Neuronal stem cell (in vitro differentiated cells): ENCODE data around the gene MACIR.

Source experiments
- DNase-seq: peaks from one replicate; pipeline ENCODE4 v3.0.0-alpha.2; 2013; ENCODE audit warnings: low spot score
- H2AFZ ChIP-seq: one replicate; pipeline ENCODE4 v1.6.1; 2013; ENCODE audit warnings: mild to moderate bottlenecking, low read length, inconsistent platforms
- H2AK5ac ChIP-seq: 2 replicates; pipeline ENCODE4 v1.6.1; 2013; ENCODE audit warnings: low read depth, mild to moderate bottlenecking, inconsistent platforms, low read length, moderate library complexity, mixed read lengths
- H2BK120ac ChIP-seq: 2 replicates; pipeline ENCODE4 v1.6.1; 2013; ENCODE audit warnings: low read depth, mild to moderate bottlenecking, inconsistent platforms, low read length, moderate library complexity, mixed read lengths
- H2BK12ac ChIP-seq: one replicate; pipeline ENCODE4 v1.6.1; 2013; ENCODE audit warnings: low read length, inconsistent platforms
- H2BK15ac ChIP-seq: 2 replicates; pipeline ENCODE4 v1.6.1; 2013; ENCODE audit warnings: mild to moderate bottlenecking, low read length, inconsistent platforms, mixed read lengths
- H2BK5ac ChIP-seq: one replicate; pipeline ENCODE4 v1.6.1; 2013; ENCODE audit warnings: inconsistent platforms, mild to moderate bottlenecking, low read length, moderate library complexity
- H3K14ac ChIP-seq: one replicate; pipeline ENCODE4 v1.6.1; 2013; ENCODE audit warnings: low read length, inconsistent platforms
- H3K18ac ChIP-seq: 2 replicates; pipeline ENCODE4 v1.6.1; 2013; ENCODE audit warnings: low read length, inconsistent platforms
- H3K23ac ChIP-seq: 2 replicates; pipeline ENCODE4 v1.6.1; 2013; ENCODE audit warnings: low read depth, mild to moderate bottlenecking, mixed read lengths, low read length, inconsistent platforms; ENCODE audit not compliant: poor library complexity
- H3K27ac ChIP-seq: replicated peaks from 3 replicates; pipeline ENCODE4 v1.5.1; 2013; ENCODE audit warnings: low read length, inconsistent platforms
- H3K27me3 ChIP-seq, 3 experiments: 2 replicates each; pipeline ENCODE4 v1.6.1; 2013; ENCODE audit warnings: low read length in 3 of 3, mild to moderate bottlenecking in 2 of 3, inconsistent platforms in 1 of 3, low read depth in 1 of 3, mixed read lengths in 1 of 3, moderate library complexity in 1 of 3; ENCODE audit not compliant: control insufficient read depth in 3 of 3, insufficient read depth in 3 of 3
- H3K36me3 ChIP-seq, 2 donors: replicated peaks in 1 of 2; 2 replicates each; pipeline ENCODE4 v1.6.1; 2013; ENCODE audit warnings: low read length in 2 of 2; ENCODE audit not compliant: control insufficient read depth in 2 of 2, insufficient read depth in 2 of 2
- H3K4ac ChIP-seq: 2 replicates; pipeline ENCODE4 v1.6.1; 2013; ENCODE audit warnings: inconsistent platforms, mild to moderate bottlenecking, low read length, moderate library complexity
- H3K4me1 ChIP-seq, 2 donors: 1 replicate in 1 of 2; 2 replicates in 1 of 2; pipeline ENCODE4 v1.6.1; 2013; ENCODE audit warnings: low read length in 2 of 2, low read depth in 1 of 2; ENCODE audit not compliant: control insufficient read depth in 2 of 2, insufficient read depth in 1 of 2
- H3K4me2 ChIP-seq: one replicate; pipeline ENCODE4 v1.6.1; 2013; ENCODE audit warnings: mild to moderate bottlenecking, low read length, inconsistent platforms; ENCODE audit not compliant: insufficient read depth, poor library complexity, severe bottlenecking
- H3K4me3 ChIP-seq, 2 donors: 2 replicates each; pipeline ENCODE4 v1.5.1; 2013; ENCODE audit warnings: low read length in 2 of 2, mild to moderate bottlenecking in 2 of 2, inconsistent platforms in 1 of 2, moderate library complexity in 1 of 2
- H3K79me1 ChIP-seq: one replicate; pipeline ENCODE4 v1.6.1; 2013; ENCODE audit warnings: low read depth, mild to moderate bottlenecking, inconsistent platforms, low read length, moderate library complexity
- H3K9ac ChIP-seq: one replicate; pipeline ENCODE4 v1.6.1; 2013; ENCODE audit warnings: mild to moderate bottlenecking, low read depth, low read length, inconsistent platforms; ENCODE audit not compliant: poor library complexity
- H3K9me3 ChIP-seq, 2 donors: replicated peaks in 1 of 2; 2 replicates each; pipeline versions ENCODE3 to v1.6.1; 2013; ENCODE audit warnings: low read length in 2 of 2, mild to moderate bottlenecking in 2 of 2, inconsistent platforms in 1 of 2, low read depth in 1 of 2, mixed read lengths in 1 of 2, moderate library complexity in 1 of 2; ENCODE audit not compliant: control insufficient read depth in 2 of 2, insufficient read depth in 1 of 2
- H4K8ac ChIP-seq: one replicate; pipeline ENCODE4 v1.6.1; 2013; ENCODE audit warnings: low read depth, mild to moderate bottlenecking, inconsistent platforms, low read length, moderate library complexity
- H4K91ac ChIP-seq: one replicate; pipeline ENCODE4 v1.6.1; 2013; ENCODE audit warnings: low read length, low read depth, mild to moderate bottlenecking, inconsistent platforms; ENCODE audit not compliant: poor library complexity
- WGBS, 2 donors: extraction: QIAGEN DNeasy Blood & Tissue Kit; methylation state at CpG; one replicate each; pipeline ENCODE4 v1.1.7; 2013; ENCODE audit warnings: missing lambda C conversion rate in 2 of 2, mixed read lengths in 1 of 2; ENCODE audit not compliant: insufficient read length in 2 of 2, insufficient replicate concordance in 1 of 2; ENCODE audit errors: extremely low coverage in 2 of 2; 5-methylcytosine and 5-hydroxymethylcytosine counted together

MACIR gene

DNA sequence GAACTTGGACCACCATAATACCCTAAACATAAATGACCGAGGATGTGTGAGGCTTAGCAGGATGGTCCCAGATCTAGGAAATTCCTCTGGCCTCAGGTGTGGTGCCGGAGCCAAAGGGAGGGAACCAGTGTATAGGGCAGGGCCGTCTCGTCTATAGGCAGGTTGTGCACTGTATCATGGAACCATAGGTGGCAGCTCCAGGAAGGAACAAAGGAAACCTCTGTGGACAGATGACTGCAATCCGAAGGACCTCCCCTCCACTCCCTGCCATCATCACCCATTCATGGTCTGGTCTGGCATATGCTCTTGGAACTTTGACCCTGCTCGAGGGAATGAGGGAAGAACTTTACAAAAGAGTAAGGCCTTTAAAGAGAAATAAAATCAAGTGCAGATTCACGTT, 2.9 kb upstream of the MACIR start:
- Histone ChIP-seq H2AFZ (no peak overlapping the region), H4K91ac (no peak overlapping the region), H3K4me3 (no peak overlapping the region), H3K9me3 (no peaks in the 10 kb centered on the region), H3K27me3 (no peaks in the 10 kb centered on the region), H3K4ac (no peak overlapping the region), H3K9ac (no peak overlapping the region), H3K79me1 (peaks cover 6% of the 10 kb centered on the region), H3K4me2 (no peak overlapping the region), H4K8ac (no peak overlapping the region), H3K18ac (no peak overlapping the region), H2BK12ac (no peak overlapping the region), H2BK15ac (no peak overlapping the region), H3K27ac (no peak overlapping the region), H2BK5ac (no peak overlapping the region), H3K36me3 (no peaks in the 10 kb centered on the region), H3K23ac (no peak overlapping the region), H2BK120ac (no peak overlapping the region), H3K14ac (no peak overlapping the region), H3K4me1 (peaks cover under 1 to 2% of the 10 kb centered on the region in 2 donors), H2AK5ac (no peak overlapping the region)
- WGBS, 2 donors: no CpG with 5 or more reads among the region's 7 CpGs
- no peak for DNase-seq

DNA sequence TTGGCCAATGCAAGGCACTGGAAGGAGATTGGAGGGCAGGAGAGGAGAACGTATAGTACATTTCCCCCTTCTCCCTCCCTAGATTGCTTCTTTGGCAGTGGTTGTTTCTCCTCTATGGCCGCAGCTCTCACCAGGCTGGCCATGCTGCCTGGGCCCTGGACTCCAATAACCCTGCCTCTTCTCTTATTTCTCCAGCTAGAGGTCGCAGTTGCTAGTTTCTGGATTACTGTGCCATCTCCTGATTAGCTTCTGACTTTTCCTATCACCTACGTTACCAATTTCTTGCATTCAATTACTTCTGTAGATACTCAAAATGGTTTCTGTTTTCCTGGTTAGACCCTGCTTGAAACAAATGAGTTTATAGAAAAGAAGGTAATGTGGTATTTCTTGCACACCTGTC, 2.4 kb upstream of the MACIR start:
- no peak overlapping the region for H3K4me3 ChIP-seq
- H2BK5ac ChIP-seq: no peak overlapping the region
- H2BK120ac ChIP-seq: no peak overlapping the region
- H3K4me2 ChIP-seq: no peak overlapping the region
- H3K14ac ChIP-seq: no peak overlapping the region
- H3K27me3 ChIP-seq: no peaks in the 10 kb centered on the region
- H3K9me3 ChIP-seq: no peaks in the 10 kb centered on the region
- no peak overlapping the region for H4K8ac ChIP-seq
- no peak overlapping the region for H2BK15ac ChIP-seq
- H2BK12ac ChIP-seq: no peak overlapping the region
- no peak overlapping the region for H2AK5ac ChIP-seq
- WGBS, 2 donors: no CpG with 5 or more reads among the region's 4 CpGs
- H3K9ac ChIP-seq: no peak overlapping the region
- H3K18ac ChIP-seq: peak overlapping the region; percentile 25
- no peak overlapping the region for H3K27ac ChIP-seq
- no peak overlapping the region for H2AFZ ChIP-seq
- H3K79me1 ChIP-seq: peaks cover 6% of the 10 kb centered on the region
- DNase-seq: no peak
- no peak overlapping the region for H3K4ac ChIP-seq
- H3K23ac ChIP-seq: no peak overlapping the region
- H3K36me3 ChIP-seq: no peaks in the 10 kb centered on the region
- H4K91ac ChIP-seq: no peak overlapping the region
- H3K4me1 ChIP-seq: peaks cover 2 to 5% of the 10 kb centered on the region in 2 donors

GRCh38 chr5:103258957-103259704, 568 bp downstream of the MACIR start:
- peak overlapping the region; percentile 93 for H3K27ac ChIP-seq
- H2AK5ac ChIP-seq: peak overlapping the region; percentile 56
- H4K8ac ChIP-seq: no peak overlapping the region
- H2AFZ ChIP-seq: peak overlapping the region; percentile 95
- peak overlapping the region; percentile 94 for H2BK12ac ChIP-seq
- peaks cover 6% of the 10 kb centered on the region for H3K79me1 ChIP-seq
- peak overlapping the region; percentile 93 for H3K9ac ChIP-seq
- peak overlapping the region; percentile 96 for H3K23ac ChIP-seq
- peak overlapping the region; percentile 70 for H2BK5ac ChIP-seq
- peak; percentile 53 for DNase-seq
- H3K14ac ChIP-seq: peak overlapping the region; percentile 89
- peak overlapping the region; percentile 84 to 100 for H3K4me3 ChIP-seq
- H2BK15ac ChIP-seq: peak overlapping the region; percentile 9
- no peaks in the 10 kb centered on the region for H3K27me3 ChIP-seq
- peak overlapping the region; percentile 98 for H3K18ac ChIP-seq
- peak overlapping the region; percentile 83 for H3K4me2 ChIP-seq
- no peak overlapping the region for H4K91ac ChIP-seq
- H3K4me1 ChIP-seq: peaks cover 2 to 11% of the 10 kb centered on the region in 2 donors
- peak overlapping the region; percentile 93 for H2BK120ac ChIP-seq
- no peak overlapping the region for H3K4ac ChIP-seq
- no CpG with 5 or more reads among the region's 91 CpGs for WGBS, 2 donors
- no peaks in the 10 kb centered on the region for H3K9me3 ChIP-seq
- H3K36me3 ChIP-seq: peaks cover 0 to 2% of the 10 kb centered on the region in 2 donors

DNA sequence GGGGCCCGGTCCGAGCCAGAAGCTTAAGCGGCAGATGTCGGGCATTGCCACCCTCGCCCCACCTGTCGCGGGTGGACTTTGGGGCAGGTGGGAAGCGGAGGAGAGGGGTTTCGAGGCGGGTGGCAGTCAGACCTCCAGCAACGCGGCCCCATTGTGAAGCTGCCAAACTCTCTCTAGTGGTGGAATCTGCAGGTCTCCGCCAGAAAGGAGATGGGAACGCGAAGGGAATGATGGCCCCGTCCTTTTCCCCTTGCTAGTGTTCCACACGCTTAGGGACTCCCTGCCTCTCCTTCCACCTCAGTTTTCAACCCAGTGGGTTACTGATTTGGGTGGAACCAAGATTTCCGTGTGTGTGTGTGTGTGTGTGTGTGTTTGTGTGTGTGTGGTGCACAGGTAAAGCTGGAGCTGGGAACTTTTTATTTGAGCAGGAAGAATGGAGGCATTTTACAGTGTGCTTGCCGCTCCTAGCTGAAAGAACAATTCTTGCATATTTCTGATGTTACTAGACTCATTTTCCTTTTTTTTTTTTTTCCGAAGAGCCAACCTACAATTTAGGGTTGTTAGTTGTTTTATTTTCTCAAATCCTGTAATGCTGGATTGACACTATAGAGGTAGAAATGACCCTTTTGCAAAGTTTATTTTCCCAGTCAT, 1.3 kb downstream of the MACIR start:
- peaks cover 2 to 11% of the 10 kb centered on the region in 2 donors for H3K4me1 ChIP-seq
- H3K23ac ChIP-seq: peak overlapping the region; percentile 96
- peak overlapping the region; percentile 89 for H3K14ac ChIP-seq
- peak overlapping the region; percentile 98 for H3K18ac ChIP-seq
- H2BK12ac ChIP-seq: no peak overlapping the region
- H3K4ac ChIP-seq: no peak overlapping the region
- peak overlapping the region; percentile 70 for H2BK5ac ChIP-seq
- no peak overlapping the region for H2BK15ac ChIP-seq
- H2AFZ ChIP-seq: peak overlapping the region; percentile 95
- peaks cover 6% of the 10 kb centered on the region for H3K79me1 ChIP-seq
- peaks cover 0 to 3% of the 10 kb centered on the region in 2 donors for H3K36me3 ChIP-seq
- no peak overlapping the region for H2BK120ac ChIP-seq
- WGBS, 2 donors: no CpG with 5 or more reads among the region's 20 CpGs
- no peak overlapping the region for H4K8ac ChIP-seq
- no peak for DNase-seq
- peak overlapping the region; percentile 56 for H2AK5ac ChIP-seq
- H3K9ac ChIP-seq: peak overlapping the region; percentile 93
- H3K27me3 ChIP-seq: no peaks in the 10 kb centered on the region
- H3K4me2 ChIP-seq: peak overlapping the region; percentile 83
- H3K27ac ChIP-seq: no peak overlapping the region
- no peaks in the 10 kb centered on the region for H3K9me3 ChIP-seq
- peak overlapping the region; percentile 84 to 100 for H3K4me3 ChIP-seq
- H4K91ac ChIP-seq: no peak overlapping the region
